ENCODE data around the gene VPS13A.
"Not testable (repeated sequence)": the region's sequence is repeated elsewhere in the genome, so short reads cannot be mapped to it uniquely, and the experiment has no call there.

The VPS13A gene

GRCh38 chr9:77433675-77434445 is 256.5 kb downstream of the VPS13A start:
- TF ChIP-seq POLR2A (IDR thresholded peaks at IDR 0.05; ENCODE audit: low read length) = no peak
- no peak for TF ChIP-seq GATA1 (IDR thresholded peaks at IDR 0.05; ENCODE audit: low read depth, low read length)
- peak; percentile 45 to 61 for DNase-seq

DNA sequence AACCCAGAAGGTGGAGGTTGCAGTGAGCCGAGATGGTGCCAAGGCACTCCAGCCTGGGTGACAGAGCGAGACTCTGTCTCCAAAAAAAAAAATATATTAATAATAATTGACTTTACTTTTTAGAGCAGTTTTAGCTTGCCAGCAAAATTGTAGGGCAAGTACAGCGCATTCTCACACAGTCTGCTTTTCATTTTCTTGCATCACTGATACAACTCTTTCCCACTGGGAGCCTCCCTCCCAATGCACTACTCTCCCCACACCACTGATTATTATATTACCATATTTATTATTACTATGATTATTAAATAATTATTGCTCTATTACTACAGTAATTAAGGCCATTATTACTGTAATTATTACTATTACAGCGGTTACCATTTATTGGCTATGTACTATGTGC is 257.9 kb downstream of the VPS13A start:
- no peak for TF ChIP-seq GATA1 (IDR thresholded peaks at IDR 0.05; ENCODE audit: low read depth, low read length)
- no peak for TF ChIP-seq POLR2A (IDR thresholded peaks at IDR 0.05; ENCODE audit: low read length)
- no peak for DNase-seq

DNA sequence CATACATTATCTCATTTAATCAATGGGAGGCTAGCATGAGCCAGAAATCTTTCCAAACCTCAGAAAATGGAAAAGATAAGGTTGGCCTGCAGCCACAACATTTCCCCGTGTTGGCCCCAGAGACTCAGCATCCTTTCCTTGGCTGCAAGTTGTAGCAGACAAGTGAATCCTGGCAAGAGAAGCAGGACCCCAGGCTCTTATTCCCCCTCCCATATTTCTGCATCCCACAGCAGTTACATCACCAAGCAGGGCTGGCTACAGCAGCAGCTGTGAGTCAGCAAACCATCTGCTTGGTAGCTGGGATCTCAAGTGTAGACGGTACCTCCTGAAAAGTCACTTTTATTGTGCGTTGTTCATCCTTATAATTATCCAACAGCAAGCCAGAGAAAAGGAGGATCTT is 258.4 kb downstream of the VPS13A start:
- no peak for TF ChIP-seq POLR2A (IDR thresholded peaks at IDR 0.05; ENCODE audit: low read length)
- TF ChIP-seq GATA1 (IDR thresholded peaks at IDR 0.05; ENCODE audit: low read depth, low read length) = no peak
- no peak for DNase-seq

DNA sequence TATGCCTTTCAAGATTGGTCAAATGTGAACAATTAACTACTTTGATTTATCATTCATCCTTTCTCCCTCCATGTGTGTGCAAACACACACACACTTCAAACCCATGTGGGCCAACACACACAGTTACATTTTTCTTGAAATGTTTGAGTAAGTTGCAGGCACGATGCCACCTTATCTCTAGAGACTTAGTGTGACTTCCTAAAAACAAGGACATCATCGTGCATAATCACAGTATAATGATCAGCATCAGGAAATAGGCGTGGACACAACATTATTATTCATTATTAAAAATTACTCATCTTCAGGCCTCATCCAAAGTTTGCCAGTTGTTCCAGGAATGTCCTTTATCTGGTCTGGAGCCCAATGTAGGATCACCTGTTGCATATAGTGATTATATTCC is 261.3 kb downstream of the VPS13A start:
- TF ChIP-seq POLR2A (IDR thresholded peaks at IDR 0.05; ENCODE audit: low read length) = no peak
- TF ChIP-seq GATA1 (IDR thresholded peaks at IDR 0.05; ENCODE audit: low read depth, low read length) = no peak
- no peak for DNase-seq

GRCh38 chr9:77440057-77440456 is 262.7 kb downstream of the VPS13A start:
- no peak for TF ChIP-seq GATA1 (IDR thresholded peaks at IDR 0.05; ENCODE audit: low read depth, low read length)
- no peak for TF ChIP-seq POLR2A (IDR thresholded peaks at IDR 0.05; ENCODE audit: low read length)
- DNase-seq = no peak

GRCh38 chr9:77441124-77441523 is 263.8 kb downstream of the VPS13A start:
- not testable (repeated sequence) for DNase-seq

GRCh38 chr9:77442436-77442835 is 265.1 kb downstream of the VPS13A start:
- no peak for DNase-seq
- TF ChIP-seq POLR2A (IDR thresholded peaks at IDR 0.05; ENCODE audit: low read length) = no peak
- no peak for TF ChIP-seq GATA1 (IDR thresholded peaks at IDR 0.05; ENCODE audit: low read depth, low read length)

GRCh38 chr9:77447646-77448045 is 270.3 kb downstream of the VPS13A start:
- TF ChIP-seq GATA1 (IDR thresholded peaks at IDR 0.05; ENCODE audit: low read depth, low read length) (no peak), POLR2A (IDR thresholded peaks at IDR 0.05; ENCODE audit: low read length) (no peak)
- DNase-seq = no peak

DNA sequence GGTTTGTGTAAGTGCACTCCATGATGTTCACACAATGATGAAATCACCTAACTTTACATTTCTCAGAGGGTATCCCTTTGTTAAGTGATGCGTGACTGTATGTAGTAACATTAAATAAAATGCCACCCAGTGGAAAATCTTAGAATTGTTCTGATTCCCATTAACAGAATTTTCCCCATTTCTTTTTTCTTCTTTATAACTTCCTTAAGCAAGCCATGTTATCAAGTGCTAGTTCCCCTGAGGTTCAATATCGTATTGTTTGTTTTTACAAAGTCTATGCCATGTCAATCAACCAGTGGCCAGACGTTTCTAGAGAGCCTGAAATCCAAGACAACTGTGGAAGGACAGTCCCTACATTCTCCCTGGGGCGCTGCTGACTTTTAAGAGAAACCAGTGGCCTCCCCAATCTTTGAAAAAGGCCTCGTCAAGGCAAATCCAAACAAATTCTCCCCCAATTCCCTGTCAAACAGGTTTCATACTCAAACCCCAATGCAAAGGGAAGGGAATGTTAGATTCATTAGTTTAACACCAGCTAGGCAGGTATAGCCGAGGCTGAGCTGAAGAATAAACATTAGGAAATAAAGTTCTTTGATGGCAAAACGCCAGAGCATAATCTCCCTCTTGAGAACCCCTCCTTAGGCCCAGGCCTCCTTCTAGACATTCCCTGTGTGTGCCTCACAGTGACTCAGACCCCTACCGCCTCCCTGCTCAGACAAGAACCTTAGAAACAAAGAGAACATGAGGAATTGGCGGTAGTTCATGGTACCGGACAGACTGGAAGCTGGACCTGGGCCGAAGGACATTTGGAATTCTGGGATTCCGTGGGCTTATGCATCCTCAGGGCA is 272.1 kb downstream of the VPS13A start:
- no peak for TF ChIP-seq POLR2A (IDR thresholded peaks at IDR 0.05; ENCODE audit: low read length)
- no peak for TF ChIP-seq GATA1 (IDR thresholded peaks at IDR 0.05; ENCODE audit: low read depth, low read length)
- no peak for DNase-seq

DNA sequence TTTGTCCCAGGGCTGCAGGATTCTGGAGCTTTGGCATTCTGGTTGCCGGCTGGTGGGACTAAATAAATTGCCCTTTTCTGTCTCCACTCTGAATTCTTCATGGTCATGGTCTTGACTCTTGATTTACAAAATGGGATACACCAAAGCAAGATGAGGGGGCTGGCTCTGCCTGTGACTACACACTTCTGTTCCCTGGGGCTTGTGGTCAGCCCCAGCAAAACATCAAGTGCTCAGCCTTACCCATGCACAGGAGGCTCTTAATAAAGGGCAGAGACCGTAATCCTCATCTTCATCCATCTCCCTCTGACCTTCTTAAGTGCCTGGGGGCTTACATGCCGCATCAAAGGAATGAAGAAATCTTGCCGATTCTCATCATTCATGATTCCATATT is 272.7 kb downstream of the VPS13A start:
- no peak for DNase-seq
- TF ChIP-seq POLR2A (IDR thresholded peaks at IDR 0.05; ENCODE audit: low read length) (no peak), GATA1 (IDR thresholded peaks at IDR 0.05; ENCODE audit: low read depth, low read length) (no peak)

DNA sequence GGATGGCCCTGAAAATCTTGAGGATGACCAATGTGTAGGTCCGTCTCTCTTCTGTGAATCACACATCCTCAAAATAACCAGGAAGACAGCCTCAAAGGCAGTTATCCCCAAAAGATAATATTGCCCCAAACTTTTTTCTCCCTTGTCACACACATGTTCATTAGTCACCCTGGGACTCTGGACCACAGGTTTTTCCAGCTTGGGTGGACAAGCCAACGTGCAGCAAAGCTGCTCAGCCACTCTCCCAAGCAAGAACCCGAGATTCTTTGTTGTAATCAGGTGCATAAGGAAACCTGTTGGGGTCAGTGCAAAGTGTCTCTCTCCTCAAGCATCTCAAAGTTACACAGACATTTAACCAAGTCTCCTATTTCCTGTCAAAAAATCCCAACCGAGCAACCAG is 274.2 kb downstream of the VPS13A start:
- DNase-seq = no peak
- TF ChIP-seq GATA1 (IDR thresholded peaks at IDR 0.05; ENCODE audit: low read depth, low read length) (no peak), POLR2A (IDR thresholded peaks at IDR 0.05; ENCODE audit: low read length) (no peak)

- no peak for TF ChIP-seq POLR2A (IDR thresholded peaks at IDR 0.05; ENCODE audit: low read length)
- no peak for DNase-seq
These were observed 276.7 kb downstream of the VPS13A start for GRCh38 chr9:77453825-77454647.

DNA sequence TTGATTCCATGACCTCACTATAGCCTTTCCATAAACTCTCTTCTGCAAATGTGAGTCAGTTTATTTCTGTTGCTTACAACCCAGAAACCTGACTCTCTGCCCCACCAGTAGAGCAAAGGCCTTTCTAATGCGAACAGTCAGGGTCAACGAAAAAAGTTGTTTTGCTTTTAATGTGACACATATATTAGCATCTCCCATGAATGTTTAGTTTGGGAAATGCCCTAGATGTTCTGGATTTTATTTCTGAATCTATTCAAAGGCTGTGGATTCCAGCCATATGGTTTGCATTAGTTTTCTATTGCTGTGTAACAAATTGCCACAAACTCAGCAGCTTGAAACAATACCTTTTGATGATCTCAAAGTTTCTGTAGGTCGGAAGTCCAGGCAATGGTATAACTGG is 277.3 kb downstream of the VPS13A start:
- DNase-seq = no peak
- TF ChIP-seq POLR2A (IDR thresholded peaks at IDR 0.05; ENCODE audit: low read length) (no peak), GATA1 (IDR thresholded peaks at IDR 0.05; ENCODE audit: low read depth, low read length) (no peak)

DNA sequence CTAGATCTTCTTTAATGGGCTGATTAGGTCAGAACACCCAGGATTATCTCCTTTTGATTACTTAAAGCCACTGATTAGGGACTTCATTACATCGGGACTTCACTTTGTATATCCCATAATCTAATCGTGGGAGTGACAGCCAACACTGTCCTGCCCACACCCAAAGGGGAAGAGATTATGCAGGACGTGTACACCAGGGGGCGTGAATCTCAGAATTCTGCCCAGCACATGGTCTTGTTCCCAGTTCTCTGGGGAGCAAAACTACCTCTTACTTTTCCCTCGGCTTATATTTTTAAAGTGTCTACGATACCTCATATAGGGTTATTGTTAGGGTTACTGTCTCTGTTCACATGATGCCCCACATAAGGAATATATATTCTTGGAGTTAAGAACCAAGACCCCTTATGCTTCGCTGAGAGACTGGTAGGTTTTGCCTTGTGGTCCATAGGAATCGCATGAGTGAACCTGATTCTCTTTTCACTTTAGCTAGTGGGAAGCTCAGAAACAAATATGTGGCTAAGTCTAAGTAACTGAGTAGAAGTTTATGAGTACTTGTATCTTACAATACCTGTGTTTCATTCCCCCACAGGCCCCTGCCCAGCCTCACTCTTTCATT is 278.1 kb downstream of the VPS13A start:
- no peak for TF ChIP-seq POLR2A (IDR thresholded peaks at IDR 0.05; ENCODE audit: low read length)
- no peak for TF ChIP-seq GATA1 (IDR thresholded peaks at IDR 0.05; ENCODE audit: low read depth, low read length)
- DNase-seq = peak; percentile 66 to 75
